NCI-H1694 treated with DMSO at 0.1 percent for 48 hours (cell line): ENCODE data around the gene TBX2.
"Not testable (repeated sequence)": the region's sequence is repeated elsewhere in the genome, so short reads cannot be mapped to it uniquely, and the experiment has no call there.

ENCODE experiments used
- DNase-seq: peaks from one replicate; lab custom pipeline; 2025; lab: John Stamatoyannopoulos, UW

TBX2 gene

GRCh38 chr17:61431594-61432311 lies 32.1 kb downstream of the TBX2 start:
- DNase-seq = no peak

- DNase-seq = no peak
Observed at GRCh38 chr17:61436273-61436672, 36.6 kb downstream of the TBX2 start.

- DNase-seq = no peak
Observed at GRCh38 chr17:61436995-61437704, 37.5 kb downstream of the TBX2 start.

GRCh38 chr17:61440697-61441096 lies 41.1 kb downstream of the TBX2 start:
- no peak for DNase-seq

- DNase-seq = not testable (repeated sequence)
Observed at GRCh38 chr17:61441507-61441906, 41.9 kb downstream of the TBX2 start.

- DNase-seq = no peak
Observed at GRCh38 chr17:61442136-61442775, 42.6 kb downstream of the TBX2 start.

GRCh38 chr17:61442878-61443474 lies 43.3 kb downstream of the TBX2 start:
- DNase-seq = no peak

- DNase-seq = no peak
Observed at GRCh38 chr17:61443475-61443882, 43.8 kb downstream of the TBX2 start.

- DNase-seq = no peak
Observed at GRCh38 chr17:61444075-61444474, 44.4 kb downstream of the TBX2 start.

- DNase-seq = no peak
Observed at GRCh38 chr17:61444831-61445230, 45.2 kb downstream of the TBX2 start.

- DNase-seq = no peak
Observed at GRCh38 chr17:61447358-61447757, 47.7 kb downstream of the TBX2 start.

- no peak for DNase-seq
Observed at GRCh38 chr17:61448042-61448441, 48.4 kb downstream of the TBX2 start.

GRCh38 chr17:61449140-61449539 lies 49.5 kb downstream of the TBX2 start:
- DNase-seq = not testable (repeated sequence)

- no peak for DNase-seq
Observed at GRCh38 chr17:61449707-61450640, 50.3 kb downstream of the TBX2 start.

- DNase-seq = no peak
Observed at GRCh38 chr17:61450641-61451537, 51.2 kb downstream of the TBX2 start.

GRCh38 chr17:61451538-61452300 lies 52.1 kb downstream of the TBX2 start:
- no peak for DNase-seq

GRCh38 chr17:61452301-61453290 lies 53.0 kb downstream of the TBX2 start, which contains the start of gene TBX4:
TBX4 (plus strand) TSS chr17:61452422; CDS start chr17:61456491, 4,069 bp downstream.
- DNase-seq = no peak
